GM19463 (cell line): ENCODE results near the gene LPP.

Experiments used
- ATAC-seq: cut with Tn5 transposase; IDR thresholded peaks from one replicate; pipeline ENCODE4 v1.9.1; 2021; ENCODE audit warnings: mild to moderate bottlenecking, moderate library complexity; ENCODE audit not compliant: unreplicated experiment

Gene LPP

GRCh38 chr3:188844096-188844495 lies 690.1 kb downstream of the LPP start:
- ATAC-seq, result no peak

GRCh38 chr3:188845514-188845913 lies 691.6 kb downstream of the LPP start:
- no peak for ATAC-seq

- no peak for ATAC-seq
Observed at GRCh38 chr3:188848947-188849346, 695.0 kb downstream of the LPP start.

- ATAC-seq, result no peak
Observed at GRCh38 chr3:188853856-188854771, 700.2 kb downstream of the LPP start.

GRCh38 chr3:188854772-188855149 lies 700.8 kb downstream of the LPP start:
- ATAC-seq, result no peak

- ATAC-seq, result no peak
Observed at GRCh38 chr3:188855675-188856074, 701.7 kb downstream of the LPP start.

- no peak for ATAC-seq
Observed at GRCh38 chr3:188860147-188860546, 706.2 kb downstream of the LPP start.

- ATAC-seq, result no peak
Observed at GRCh38 chr3:188861842-188862744, 708.1 kb downstream of the LPP start.

- ATAC-seq, result no peak
Observed at GRCh38 chr3:188863999-188864406, 710.0 kb downstream of the LPP start.

GRCh38 chr3:188867691-188868265 lies 713.8 kb downstream of the LPP start:
- no peak for ATAC-seq

GRCh38 chr3:188868803-188869202 lies 714.8 kb downstream of the LPP start:
- ATAC-seq, result no peak

- ATAC-seq, result no peak
Observed at GRCh38 chr3:188869628-188870027, 715.7 kb downstream of the LPP start.

- no peak for ATAC-seq
Observed at GRCh38 chr3:188870431-188870830, 716.5 kb downstream of the LPP start.

GRCh38 chr3:188874576-188874975 lies 720.6 kb downstream of the LPP start:
- ATAC-seq, result no peak

- no peak for ATAC-seq
Observed at GRCh38 chr3:188875413-188875812, 721.5 kb downstream of the LPP start.

- no peak for ATAC-seq
Observed at GRCh38 chr3:188876370-188876769, 722.4 kb downstream of the LPP start.

GRCh38 chr3:188877381-188877780 lies 723.4 kb downstream of the LPP start:
- no peak for ATAC-seq

- no peak for ATAC-seq
Observed at GRCh38 chr3:188878076-188878475, 724.1 kb downstream of the LPP start.

- ATAC-seq, result no peak
Observed at GRCh38 chr3:188881954-188882641, 728.1 kb downstream of the LPP start.

- ATAC-seq, result no peak
Observed at GRCh38 chr3:188884299-188885043, 730.5 kb downstream of the LPP start.
